ENCODE measurements around the gene EFCAB12. TPM values are rescaled to one million over a fixed set of nuclear protein-coding genes. Genes with fewer than 3 reads are reported as not detected.

EFCAB12 gene
- total and polyA plus RNA-seq, 2 of the 4 experiments (the other 2 are of a cell fraction), result under 0.01 to 0.17 TPM

DNA sequence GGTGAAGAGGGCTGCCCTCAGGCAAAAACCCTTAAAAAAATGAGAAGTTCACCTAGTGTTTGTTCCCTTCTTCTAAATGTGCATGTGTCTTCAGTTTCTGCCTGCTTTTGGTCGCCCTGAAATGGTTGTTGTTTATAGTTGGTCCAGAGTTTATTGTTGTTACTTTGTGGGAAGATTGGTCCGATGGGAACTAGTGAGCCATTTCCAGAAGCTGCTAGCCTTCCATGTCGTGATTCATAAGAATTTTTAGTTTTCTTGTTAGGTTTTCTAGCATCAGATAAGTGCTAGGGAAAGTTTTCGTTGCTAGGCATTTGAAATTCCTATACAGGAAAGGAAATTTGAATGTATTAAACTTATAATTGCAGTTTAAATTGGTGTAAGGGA is 45.3 kb upstream of the EFCAB12 start:
- H3K79me1 ChIP-seq (ENCODE audit: low read depth in 1 of 2, low read length in 2 of 2), result peaks cover 0 to 8% of the 10 kb centered on the region in 2 experiments; a peak in 1 of 4 replicates

More for the DNA sequence above, 45.3 kb upstream of the EFCAB12 start:
- intact Hi-C loops (cut with micrococcal nuclease), result no loop called here
- POLR2A ChIA-PET (ENCODE audit: unreplicated experiment), result no interaction called here
- no peak overlapping the region for H3K4me3 ChIP-seq (ENCODE audit: insufficient read depth, low read depth, low read length)
- dilution Hi-C loops (cut with HindIII; ENCODE audit: low sequenced_read_pairs, unreplicated experiment), result no loop called here
- no peak overlapping the region for H3K9ac ChIP-seq (ENCODE audit: low read depth, low read length)
- WGBS, 2 experiments (ENCODE audit: extremely low coverage in 2 of 2, insufficient read length in 1 of 2), result 100% methylated on average over 1 of the region's 4 CpGs; no CpG with 5 or more reads in 1 of the 2 experiments
- H4K20me1 ChIP-seq (ENCODE audit: insufficient read depth, low read length), result no peaks in the 10 kb centered on the region
- no peak overlapping the region for H3K27ac ChIP-seq (ENCODE audit: insufficient read depth, low read length)
- no peaks in the 10 kb centered on the region for H3K27me3 ChIP-seq (ENCODE audit: control insufficient read depth, insufficient read depth, low read length)
- H3K9me3 ChIP-seq (ENCODE audit: control insufficient read depth, insufficient read depth, low read length), result no peaks in the 10 kb centered on the region
- peak; percentile 25 for DNase-seq
- H2BK20ac ChIP-seq (ENCODE audit: low read depth, low read length), result no peak overlapping the region
- no peak overlapping the region for H2AK5ac ChIP-seq (ENCODE audit: low read depth, low read length)
- ATAC-seq (ENCODE audit: low read depth), result peak; percentile 66
- CTCF ChIA-PET, result interaction anchor here (2.2 kb wide), 1 partner anchor 16 kb away, joined by 7 read pairs; no protein-coding TSS in a partner anchor
- H3K23ac ChIP-seq (ENCODE audit: low read depth, low read length), result no peak overlapping the region
- H2AFZ ChIP-seq (replicated peaks; ENCODE audit: low read length, poor library complexity), result no peak overlapping the region
- peaks cover 2% of the 10 kb centered on the region; the same call in 1 of the 2 replicates for H3K4me1 ChIP-seq (ENCODE audit: control insufficient read depth, insufficient read depth, low read length)
- in situ Hi-C loops (cut with MboI; ENCODE audit: low sequenced_read_pairs), result no loop called here
- H4K5ac ChIP-seq (ENCODE audit: low read depth, low read length), result no peak overlapping the region
- no peak for TF ChIP-seq BHLHE40 (IDR thresholded peaks at IDR 0.05; ENCODE audit: low read depth, low read length)
- no peak for TF ChIP-seq FOS (IDR thresholded peaks at IDR 0.05; ENCODE audit: low read depth, low read length)
- TF ChIP-seq, protein P1, sequence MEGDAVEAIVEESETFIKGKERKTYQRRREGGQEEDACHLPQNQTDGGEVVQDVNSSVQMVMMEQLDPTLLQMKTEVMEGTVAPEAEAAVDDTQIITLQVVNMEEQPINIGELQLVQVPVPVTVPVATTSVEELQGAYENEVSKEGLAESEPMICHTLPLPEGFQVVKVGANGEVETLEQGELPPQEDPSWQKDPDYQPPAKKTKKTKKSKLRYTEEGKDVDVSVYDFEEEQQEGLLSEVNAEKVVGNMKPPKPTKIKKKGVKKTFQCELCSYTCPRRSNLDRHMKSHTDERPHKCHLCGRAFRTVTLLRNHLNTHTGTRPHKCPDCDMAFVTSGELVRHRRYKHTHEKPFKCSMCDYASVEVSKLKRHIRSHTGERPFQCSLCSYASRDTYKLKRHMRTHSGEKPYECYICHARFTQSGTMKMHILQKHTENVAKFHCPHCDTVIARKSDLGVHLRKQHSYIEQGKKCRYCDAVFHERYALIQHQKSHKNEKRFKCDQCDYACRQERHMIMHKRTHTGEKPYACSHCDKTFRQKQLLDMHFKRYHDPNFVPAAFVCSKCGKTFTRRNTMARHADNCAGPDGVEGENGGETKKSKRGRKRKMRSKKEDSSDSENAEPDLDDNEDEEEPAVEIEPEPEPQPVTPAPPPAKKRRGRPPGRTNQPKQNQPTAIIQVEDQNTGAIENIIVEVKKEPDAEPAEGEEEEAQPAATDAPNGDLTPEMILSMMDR (conservative IDR thresholded peaks at IDR 0.05; ENCODE audit: low read depth, low read length), result no peak
- TF ChIP-seq CHD1 (IDR thresholded peaks at IDR 0.05; ENCODE audit: low read depth, low read length), result no peak
- no peak for TF ChIP-seq MXI1 (IDR thresholded peaks at IDR 0.05; ENCODE audit: borderline replicate concordance, low read depth, low read length)
- no peak for TF ChIP-seq MAFK (IDR thresholded peaks at IDR 0.05; ENCODE audit: low read depth, low read length)
- TF ChIP-seq SMC3 (IDR thresholded peaks at IDR 0.05; ENCODE audit: low read depth, low read length), result no peak
- no peak for TF ChIP-seq RFX5 (IDR thresholded peaks at IDR 0.05; ENCODE audit: low read depth, low read length)
- TF ChIP-seq, protein P2, sequence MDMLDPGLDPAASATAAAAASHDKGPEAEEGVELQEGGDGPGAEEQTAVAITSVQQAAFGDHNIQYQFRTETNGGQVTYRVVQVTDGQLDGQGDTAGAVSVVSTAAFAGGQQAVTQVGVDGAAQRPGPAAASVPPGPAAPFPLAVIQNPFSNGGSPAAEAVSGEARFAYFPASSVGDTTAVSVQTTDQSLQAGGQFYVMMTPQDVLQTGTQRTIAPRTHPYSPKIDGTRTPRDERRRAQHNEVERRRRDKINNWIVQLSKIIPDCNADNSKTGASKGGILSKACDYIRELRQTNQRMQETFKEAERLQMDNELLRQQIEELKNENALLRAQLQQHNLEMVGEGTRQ (IDR thresholded peaks at IDR 0.05; ENCODE audit: low read depth, low read length), result no peak
- TF ChIP-seq MAZ (IDR thresholded peaks at IDR 0.05; ENCODE audit: borderline replicate concordance, low read depth, low read length), result no peak
- TF ChIP-seq ELK1 (IDR thresholded peaks at IDR 0.05; ENCODE audit: borderline replicate concordance, low read depth, low read length), result no peak
- no peak for TF ChIP-seq NFE2L2 (IDR thresholded peaks at IDR 0.05; ENCODE audit: low read depth, low read length)
- no peak for TF ChIP-seq RCOR1 (IDR thresholded peaks at IDR 0.05; ENCODE audit: insufficient replicate concordance, low read length)
- no peak for TF ChIP-seq POLR2A (IDR thresholded peaks at IDR 0.05; ENCODE audit: low read depth, low read length)
- TF ChIP-seq RAD21 (IDR thresholded peaks at IDR 0.05; ENCODE audit: low read length), result no peak
- TF ChIP-seq CEBPB (IDR thresholded peaks at IDR 0.05; ENCODE audit: low read depth, low read length), result no peak
- H3K14ac ChIP-seq (replicated peaks; ENCODE audit: low read depth, low read length), result 0 out of 2 replicates have a peak overlapping the region, but pooled peaks have one; percentile 0
- no peak overlapping the region for H3K4me2 ChIP-seq (ENCODE audit: low read depth, low read length)
- no TSS peak for BruUV-seq (replicated peaks)
- H4K91ac ChIP-seq (ENCODE audit: insufficient read depth, low read depth, low read length), result no peak overlapping the region
- no peak overlapping the region for H3K4ac ChIP-seq (ENCODE audit: low read depth, low read length)
- H3K56ac ChIP-seq (ENCODE audit: extremely low read depth, insufficient read depth, low read length), result no peak overlapping the region
- H2BK120ac ChIP-seq (ENCODE audit: low read depth, low read length), result no peak overlapping the region
- no peak overlapping the region for H3K18ac ChIP-seq (ENCODE audit: low read depth, low read length)
- peaks cover 15% of the 10 kb centered on the region for H3K36me3 ChIP-seq (ENCODE audit: control insufficient read depth, insufficient read depth, low read length)
- no peak overlapping the region for H4K8ac ChIP-seq (ENCODE audit: low read depth in 2 of 2, low read length in 2 of 2)
- H3K9me1 ChIP-seq (ENCODE audit: insufficient read depth, low read length), result peaks cover 15% of the 10 kb centered on the region
- no peak overlapping the region for H2AK9ac ChIP-seq (replicated peaks; ENCODE audit: low read depth, low read length, poor library complexity)
- no peak overlapping the region for H2BK15ac ChIP-seq (ENCODE audit: low read depth, low read length)
- no peak overlapping the region for H2BK5ac ChIP-seq (ENCODE audit: low read depth, low read length, poor library complexity, severe bottlenecking)
